OCI-LY7 (cell line): ENCODE results near the gene KCNQ1. TPM values are rescaled to one million over a fixed set of nuclear protein-coding genes. Genes with fewer than 3 reads are reported as not detected.

Experiments
- BruUV-seq: library from RNA; stranded (reverse); fragments of 400-500 nt; replicated peaks from 2 replicates; lab custom pipeline; 2021; lab: Mats Ljungman, UMichigan
- CTCF ChIA-PET: fragments of 300-600 bp; sonication (Branson Sonifier 250); formaldehyde crosslinking; loops from one replicate; lab custom pipeline; 2022; ENCODE audit warnings: antibody characterized with exemption; ENCODE audit not compliant: unreplicated experiment; lab: Charles Lee
- POLR2A ChIA-PET: fragments of 300-600 bp; sonication (Branson Sonifier 250); formaldehyde crosslinking; loops from one replicate; lab custom pipeline; 2022; ENCODE audit warnings: antibody characterized with exemption; lab: Charles Lee
- DNase-seq: peaks from one replicate; pipeline ENCODE4 v3.0.0-alpha.2; 2015; ENCODE audit warnings: low spot score
- H2AFZ ChIP-seq: fragments of 200-600 bp; sonication (generic), shearing (Covaris generic); 2 replicates; pipeline ENCODE4 v1.6.1; 2014; ENCODE audit warnings: mild to moderate bottlenecking, antibody characterized with exemption, low read length, moderate library complexity
- H3K27ac ChIP-seq: fragments of 200-600 bp; sonication (generic); 2 replicates; pipeline ENCODE4 v1.5.1; 2014; ENCODE audit warnings: mixed run types, low read depth, mild to moderate bottlenecking, moderate library complexity, low read length, inconsistent platforms; ENCODE audit not compliant: poor library complexity, severe bottlenecking
- H3K36me3 ChIP-seq: fragments of 200-600 bp; sonication (generic); 2 replicates; pipeline ENCODE4 v1.6.1; 2014; ENCODE audit warnings: mild to moderate bottlenecking, antibody characterized with exemption, low read length, moderate library complexity, mixed read lengths; ENCODE audit not compliant: insufficient read depth
- H3K4me1 ChIP-seq: fragments of 200-600 bp; sonication (generic); 2 replicates; pipeline ENCODE4 v1.5.1; 2014; ENCODE audit warnings: mild to moderate bottlenecking, low read length; ENCODE audit not compliant: insufficient read depth, poor library complexity, severe bottlenecking
- H3K4me2 ChIP-seq: fragments of 200-600 bp; sonication (generic); 2 replicates; pipeline ENCODE4 v1.6.1; 2014; ENCODE audit warnings: mild to moderate bottlenecking, low read length
- H3K4me3 ChIP-seq: fragments of 200-600 bp; sonication (generic); 2 replicates; pipeline ENCODE4 v1.5.1; 2014; ENCODE audit warnings: mild to moderate bottlenecking, low read depth, low read length; ENCODE audit not compliant: poor library complexity, severe bottlenecking
- H3K79me2 ChIP-seq: fragments of 200-600 bp; sonication (generic); 2 replicates; pipeline ENCODE4 v1.6.1; 2016; ENCODE audit warnings: low read depth, mild to moderate bottlenecking, low read length, moderate library complexity, mixed read lengths; ENCODE audit not compliant: insufficient read depth
- H3K9me2 ChIP-seq: fragments of 200-600 bp; sonication (generic); 2 replicates; pipeline ENCODE4 v1.6.1; 2016; ENCODE audit warnings: mild to moderate bottlenecking, low read length, mixed read lengths; ENCODE audit not compliant: insufficient read depth
- H3K9me3 ChIP-seq: fragments of 200-600 bp; sonication (generic); 2 replicates; pipeline ENCODE4 v1.6.1; 2014; ENCODE audit warnings: mild to moderate bottlenecking, mixed run types, low read length, mixed read lengths
- H4K20me1 ChIP-seq: fragments of 200-600 bp; sonication (generic); 2 replicates; pipeline ENCODE4 v1.6.1; 2014; ENCODE audit warnings: mild to moderate bottlenecking, antibody characterized with exemption, low read length, moderate library complexity, mixed read lengths; ENCODE audit not compliant: insufficient read depth
- CTCF ChIP-seq: fragments of 200-600 bp; sonication (generic); conservative IDR thresholded peaks from 2 replicates; pipeline ENCODE4 v1.5.1; 2014; ENCODE audit warnings: mild to moderate bottlenecking, antibody characterized with exemption, low read length, moderate library complexity, mixed read lengths
- EZH2phosphoT487 ChIP-seq: fragments of 200-600 bp; sonication (generic); IDR thresholded peaks from 2 replicates; pipeline ENCODE4 v1.6.1; 2018; ENCODE audit warnings: low read depth, borderline replicate concordance, mild to moderate bottlenecking, mixed run types, antibody characterized with exemption, low read length, moderate library complexity, mixed read lengths
- intact Hi-C: fragments of 100-400 bp; cut with micrococcal nuclease; formaldehyde crosslinking; loops from one replicate; pipeline ENCODE4 v1.10.0; 2022; ENCODE audit not compliant: unreplicated experiment
- total RNA-seq, 2 experiments: library from RNA; depleted of rRNA in 1 of 2; stranded (reverse); fragments of >200 nt in 1 of 2; shearing (Covaris generic) in 1 of 2; gene quantifications; 2 replicates each; pipeline ENCODE4 v1.2.3, GENCODE V29; 2014 to 2022

KCNQ1 gene
- total RNA-seq, 2 experiments from 2014 or later: 0.22 to 1.3 TPM

- DNase-seq: no peak
- ChIA-PET POLR2A (no interaction called here), CTCF (no interaction called here)
- Histone ChIP-seq H3K9me2 (no peaks in the 10 kb centered on the region), H3K9me3 (no peaks in the 10 kb centered on the region), H3K4me3 (no peak overlapping the region), H3K4me2 (no peak overlapping the region), H4K20me1 (no peaks in the 10 kb centered on the region), H3K27ac (no peak overlapping the region), H3K4me1 (no peaks in the 10 kb centered on the region), H2AFZ (no peak overlapping the region), H3K36me3 (no peaks in the 10 kb centered on the region), H3K79me2 (no peaks in the 10 kb centered on the region)
- BruUV-seq: no TSS peak
- TF ChIP-seq EZH2phosphoT487 (no peak), CTCF (no peak)
- intact Hi-C loops: no loop called here
Measured at GRCh38 chr11:2559527-2560311, 114.9 kb downstream of the KCNQ1 start.

- CTCF ChIA-PET: no interaction called here
Measured at GRCh38 chr11:2561696-2562581, 117.1 kb downstream of the KCNQ1 start.

More at GRCh38 chr11:2561696-2562581, 117.1 kb downstream of the KCNQ1 start:
- no TSS peak for BruUV-seq
- H3K4me3 ChIP-seq: no peak overlapping the region
- H2AFZ ChIP-seq: no peak overlapping the region
- no peaks in the 10 kb centered on the region for H3K79me2 ChIP-seq
- H3K36me3 ChIP-seq: no peaks in the 10 kb centered on the region
- H3K4me1 ChIP-seq: no peaks in the 10 kb centered on the region
- no peak overlapping the region for H3K4me2 ChIP-seq
- TF ChIP-seq CTCF (no peak), EZH2phosphoT487 (no peak)
- intact Hi-C loops: no loop called here
- H3K27ac ChIP-seq: no peak overlapping the region
- DNase-seq: no peak
- no peaks in the 10 kb centered on the region for H3K9me2 ChIP-seq
- H4K20me1 ChIP-seq: no peaks in the 10 kb centered on the region
- H3K9me3 ChIP-seq: no peaks in the 10 kb centered on the region
- POLR2A ChIA-PET: no interaction called here
